Breast epithelium (tissue), 3 donors: ENCODE measurements around the gene NEDD4L.

Experiments used
- POLR2A ChIP-seq: fragments of 450-650 bp; IDR thresholded peaks from one replicate; pipeline ENCODE4 v1.6.1; 2016; ENCODE audit warnings: antibody characterized with exemption, mild to moderate bottlenecking, moderate library complexity
- POLR2AphosphoS5 ChIP-seq, 3 donors: sonication (generic); formaldehyde crosslinking; IDR thresholded peaks; one replicate each; pipeline ENCODE4 v1.6.1; 2017; ENCODE audit warnings: antibody characterized with exemption in 3 of 3

DNA sequence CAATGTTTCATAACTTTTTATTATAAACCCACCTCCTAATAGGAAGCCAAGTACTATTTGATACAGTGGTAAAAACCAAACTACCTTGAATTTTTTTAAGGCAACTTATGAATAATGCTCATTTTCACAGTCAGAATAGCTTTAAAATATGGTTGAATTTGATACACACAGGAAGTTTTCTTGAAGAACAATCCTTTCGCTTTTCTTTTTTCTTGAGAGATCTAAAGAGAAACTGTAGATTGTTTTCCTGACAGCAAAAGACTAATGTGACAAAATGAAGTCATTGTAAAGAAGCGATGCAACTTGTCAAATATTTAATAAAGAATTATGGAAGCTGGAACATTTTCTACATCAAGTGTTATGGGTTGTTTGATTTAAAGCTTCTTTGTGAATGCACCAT is 357.2 kb downstream of the NEDD4L start:
- TF ChIP-seq POLR2AphosphoS5 (IDR thresholded peaks at IDR 0.05) (no peak), POLR2A (no peak)
